Endothelial cell of umbilical vein (primary cell): ENCODE results near the gene BUB3.

Experiments
- CTCF ChIP-seq, 2 donors: IDR thresholded peaks; 1 replicate in 1 of 2; 2 replicates in 1 of 2; pipeline ENCODE4 v1.5.1; 2011; ENCODE audit warnings: low read length in 2 of 2, mild to moderate bottlenecking in 2 of 2, moderate library complexity in 2 of 2, control low read depth in 1 of 2, inconsistent platforms in 1 of 2, low read depth in 1 of 2; ENCODE audit not compliant: insufficient read depth in 1 of 2; ENCODE audit errors: extremely low read depth in 1 of 2
- POLR2A ChIP-seq: IDR thresholded peaks from 2 replicates; pipeline ENCODE4 v1.6.1; 2012; ENCODE audit warnings: low read depth, mild to moderate bottlenecking, control low read depth, low read length
- POLR2AphosphoS5 ChIP-seq: IDR thresholded peaks from 2 replicates; pipeline ENCODE4 v1.6.1; 2012; ENCODE audit warnings: low read depth, mild to moderate bottlenecking, control low read depth, low read length, moderate library complexity; ENCODE audit not compliant: insufficient read depth

GRCh38 chr10:123191886-123192285 is 37.7 kb downstream of the BUB3 start:
- no peak for TF ChIP-seq CTCF (IDR thresholded peaks at IDR 0.05; ENCODE audit: extremely low read depth in 1 of 2, insufficient read depth in 1 of 2, low read depth in 1 of 2, low read length in 2 of 2)
- no peak for TF ChIP-seq POLR2A
- TF ChIP-seq POLR2AphosphoS5 = no peak
